DND-41 (cell line): ENCODE data around the gene TMEM14A.

Source experiments
- ATAC-seq: fragments of 200-7000 bp; cut with Tn5 transposase; 3 replicates; pipeline ENCODE4 v1.9.1; 2021; ENCODE audit warnings: low read depth; ENCODE audit not compliant: insufficient read depth
- DNase-seq: peaks from one replicate; pipeline ENCODE4 v3.0.0-alpha.2; 2020
- H2AFZ ChIP-seq: 2 replicates; pipeline ENCODE4 v1.6.0; 2012; ENCODE audit warnings: low read depth, low read length
- H3K27ac ChIP-seq: 2 replicates; pipeline ENCODE4 v1.5.1; 2012; ENCODE audit warnings: low read length, inconsistent platforms
- H3K27me3 ChIP-seq: fragments of 200-600 bp; sonication (generic); 2 replicates; pipeline ENCODE4 v1.6.0; 2012; ENCODE audit warnings: low read length, mild to moderate bottlenecking, inconsistent platforms; ENCODE audit not compliant: insufficient read depth, poor library complexity
- H3K36me3 ChIP-seq: 2 replicates; pipeline ENCODE4 v1.5.1; 2012; ENCODE audit warnings: low read length, inconsistent platforms; ENCODE audit not compliant: insufficient read depth
- H3K4me1 ChIP-seq: 2 replicates; pipeline ENCODE4 v1.5.1; 2012; ENCODE audit warnings: mild to moderate bottlenecking, low read length; ENCODE audit not compliant: insufficient read depth
- H3K4me2 ChIP-seq: 2 replicates; pipeline ENCODE4 v1.6.0; 2012; ENCODE audit warnings: mild to moderate bottlenecking, moderate library complexity, low read length, inconsistent platforms; ENCODE audit not compliant: insufficient read depth
- H3K4me3 ChIP-seq, 2 experiments: fragments of 200-600 bp in 1 of 2; shearing (Covaris generic) in 1 of 2; 2 replicates each; pipeline ENCODE4 v1.5.1; 2012 to 2016; ENCODE audit warnings: inconsistent platforms in 2 of 2, low read length in 2 of 2, mild to moderate bottlenecking in 2 of 2, low read depth in 1 of 2, moderate library complexity in 1 of 2
- H3K79me2 ChIP-seq: 2 replicates; pipeline ENCODE4 v1.6.0; 2012; ENCODE audit warnings: low read length, inconsistent platforms; ENCODE audit not compliant: insufficient read depth
- H3K9ac ChIP-seq: 2 replicates; pipeline ENCODE4 v1.6.0; 2012; ENCODE audit warnings: low read depth, mild to moderate bottlenecking, inconsistent platforms, low read length, moderate library complexity
- H3K9me3 ChIP-seq: 2 replicates; pipeline ENCODE4 v1.5.1; 2012; ENCODE audit warnings: low read length, moderate library complexity, mild to moderate bottlenecking, inconsistent platforms; ENCODE audit not compliant: insufficient read depth, severe bottlenecking
- H4K20me1 ChIP-seq: 2 replicates; pipeline ENCODE4 v1.6.0; 2012; ENCODE audit warnings: low read length; ENCODE audit not compliant: insufficient read depth
- EZH2 ChIP-seq: IDR thresholded peaks from 3 replicates; pipeline ENCODE4 v1.6.1; 2012; ENCODE audit warnings: borderline replicate concordance, low read depth, mild to moderate bottlenecking, moderate library complexity, low read length, inconsistent platforms; ENCODE audit not compliant: severe bottlenecking
- TF ChIP-seq, protein P1 (sequence below): IDR thresholded peaks from 2 replicates; pipeline ENCODE4 v1.5.1; 2012; ENCODE audit warnings: borderline replicate concordance, low read length, moderate library complexity, mild to moderate bottlenecking; ENCODE audit not compliant: poor library complexity, severe bottlenecking; ENCODE audit errors: extremely low read depth

Gene TMEM14A

DNA sequence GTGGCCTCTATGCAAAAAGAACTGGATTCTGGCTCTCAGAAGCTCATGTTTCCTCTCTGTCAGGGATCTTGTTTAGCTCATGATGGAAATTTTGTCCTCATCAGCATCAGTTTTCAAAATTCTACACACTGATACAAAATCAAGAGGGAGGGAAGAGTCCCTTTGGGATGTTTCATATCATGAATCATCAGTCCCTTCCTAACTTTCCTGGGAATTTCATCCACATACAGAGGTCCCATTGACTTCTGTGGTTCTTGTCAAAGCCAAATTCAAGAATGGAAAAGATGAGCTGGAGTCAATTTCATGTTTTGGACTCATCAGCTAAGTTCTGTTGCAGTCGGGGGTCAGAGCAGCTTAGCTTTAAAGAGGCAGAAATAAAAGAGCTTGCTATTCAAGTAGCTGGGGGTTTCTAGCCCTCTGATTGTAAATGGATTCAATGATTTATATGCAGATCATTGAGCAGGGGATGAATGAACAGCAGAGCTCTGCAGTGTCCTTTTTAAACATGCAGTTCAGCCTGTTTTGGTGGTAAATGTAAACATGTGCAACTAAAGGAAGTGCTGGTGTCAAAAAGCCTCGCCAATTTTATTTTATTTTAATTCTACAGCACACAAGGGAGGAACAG is 21.3 kb upstream of the TMEM14A start:
- Histone ChIP-seq H2AFZ (no peak overlapping the region), H4K20me1 (no peaks in the 10 kb centered on the region), H3K79me2 (no peaks in the 10 kb centered on the region), H3K27me3 (no peaks in the 10 kb centered on the region), H3K36me3 (no peaks in the 10 kb centered on the region), H3K4me1 (no peaks in the 10 kb centered on the region), H3K9ac (no peak overlapping the region), H3K4me3 (no peak overlapping the region), H3K27ac (no peak overlapping the region), H3K4me2 (no peak overlapping the region), H3K9me3 (no peaks in the 10 kb centered on the region)
- TF ChIP-seq, protein P1, sequence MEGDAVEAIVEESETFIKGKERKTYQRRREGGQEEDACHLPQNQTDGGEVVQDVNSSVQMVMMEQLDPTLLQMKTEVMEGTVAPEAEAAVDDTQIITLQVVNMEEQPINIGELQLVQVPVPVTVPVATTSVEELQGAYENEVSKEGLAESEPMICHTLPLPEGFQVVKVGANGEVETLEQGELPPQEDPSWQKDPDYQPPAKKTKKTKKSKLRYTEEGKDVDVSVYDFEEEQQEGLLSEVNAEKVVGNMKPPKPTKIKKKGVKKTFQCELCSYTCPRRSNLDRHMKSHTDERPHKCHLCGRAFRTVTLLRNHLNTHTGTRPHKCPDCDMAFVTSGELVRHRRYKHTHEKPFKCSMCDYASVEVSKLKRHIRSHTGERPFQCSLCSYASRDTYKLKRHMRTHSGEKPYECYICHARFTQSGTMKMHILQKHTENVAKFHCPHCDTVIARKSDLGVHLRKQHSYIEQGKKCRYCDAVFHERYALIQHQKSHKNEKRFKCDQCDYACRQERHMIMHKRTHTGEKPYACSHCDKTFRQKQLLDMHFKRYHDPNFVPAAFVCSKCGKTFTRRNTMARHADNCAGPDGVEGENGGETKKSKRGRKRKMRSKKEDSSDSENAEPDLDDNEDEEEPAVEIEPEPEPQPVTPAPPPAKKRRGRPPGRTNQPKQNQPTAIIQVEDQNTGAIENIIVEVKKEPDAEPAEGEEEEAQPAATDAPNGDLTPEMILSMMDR, result no peak
- TF ChIP-seq EZH2, result no peak
- DNase-seq, result no peak
- ATAC-seq, result no peak

DNA sequence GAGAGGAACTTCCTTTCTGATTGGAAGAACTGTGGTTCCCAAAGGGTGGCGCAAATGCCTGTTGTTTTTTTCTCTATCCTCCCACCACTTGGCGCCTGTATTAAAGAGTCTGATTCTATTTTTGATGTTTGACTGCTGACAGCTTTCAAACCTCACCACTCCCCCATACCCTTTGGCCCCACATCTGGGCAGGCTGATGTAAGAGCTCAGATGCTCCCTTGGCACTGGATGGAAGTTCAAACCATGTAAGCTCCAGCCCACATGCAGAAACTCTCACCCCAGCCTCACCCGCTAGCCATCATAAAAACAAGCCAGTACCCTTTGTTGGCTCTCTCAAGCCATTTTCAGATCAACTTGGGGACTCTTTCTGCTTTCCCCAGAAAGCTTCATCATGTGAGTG is 20.0 kb upstream of the TMEM14A start:
- H3K36me3 ChIP-seq, result no peaks in the 10 kb centered on the region
- no peak overlapping the region for H3K4me2 ChIP-seq
- H3K9me3 ChIP-seq, result no peaks in the 10 kb centered on the region
- H3K27ac ChIP-seq, result no peak overlapping the region
- H3K79me2 ChIP-seq, result no peaks in the 10 kb centered on the region
- H3K9ac ChIP-seq, result no peak overlapping the region
- DNase-seq (no peak), ATAC-seq (no peak)
- no peak overlapping the region for H2AFZ ChIP-seq
- H3K27me3 ChIP-seq, result no peaks in the 10 kb centered on the region
- no peaks in the 10 kb centered on the region for H4K20me1 ChIP-seq
- TF ChIP-seq, protein P1, result no peak
- no peak for TF ChIP-seq EZH2
- no peaks in the 10 kb centered on the region for H3K4me1 ChIP-seq
- H3K4me3 ChIP-seq, result no peak overlapping the region

DNA sequence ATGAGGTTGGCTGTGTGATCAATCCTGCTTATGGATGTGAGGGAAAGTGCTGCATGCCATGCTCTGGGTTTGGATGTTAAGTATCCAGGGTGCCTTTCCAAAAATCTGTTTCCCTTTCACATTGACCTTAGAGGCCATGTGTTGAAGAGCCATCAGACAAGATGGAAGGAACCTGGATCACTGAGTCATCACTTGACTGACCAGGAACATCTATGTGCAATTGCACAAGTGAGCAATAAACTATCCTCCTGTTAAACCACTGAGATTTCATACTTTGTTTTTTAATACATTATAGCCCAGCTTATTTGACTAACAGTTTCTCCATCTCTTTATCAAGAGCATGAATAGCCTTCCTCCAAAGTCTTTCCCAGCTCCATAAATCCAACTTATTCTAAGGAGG is 17.8 kb upstream of the TMEM14A start:
- DNase-seq (no peak), ATAC-seq (no peak)
- Histone ChIP-seq H3K9ac (no peak overlapping the region), H3K27ac (no peak overlapping the region), H3K9me3 (no peaks in the 10 kb centered on the region), H3K36me3 (no peaks in the 10 kb centered on the region), H3K4me2 (no peak overlapping the region), H3K4me1 (no peaks in the 10 kb centered on the region), H4K20me1 (no peaks in the 10 kb centered on the region), H3K4me3 (no peak overlapping the region), H2AFZ (no peak overlapping the region), H3K27me3 (no peaks in the 10 kb centered on the region), H3K79me2 (no peaks in the 10 kb centered on the region)
- TF ChIP-seq, protein P1, result no peak
- no peak for TF ChIP-seq EZH2

DNA sequence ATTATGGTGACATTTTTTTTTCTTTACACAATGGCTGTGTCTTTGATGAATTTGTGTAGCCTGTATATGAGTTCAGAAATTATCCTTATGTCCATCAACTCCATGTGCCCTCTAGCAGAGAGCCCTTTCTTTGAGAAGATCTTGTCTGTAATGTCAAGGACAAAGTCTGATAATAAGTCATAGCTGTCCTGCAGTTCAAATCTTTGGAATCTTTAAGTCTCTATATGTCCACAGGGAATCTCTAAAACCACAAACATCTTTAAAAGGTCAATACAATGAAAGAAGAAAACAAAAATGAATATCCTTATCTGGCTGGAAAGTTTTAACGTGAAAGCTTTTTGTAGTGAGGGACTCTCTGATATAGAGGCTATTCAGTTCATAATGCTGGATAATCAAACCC is 16.9 kb upstream of the TMEM14A start:
- ATAC-seq, result no peak
- H3K4me1 ChIP-seq, result no peaks in the 10 kb centered on the region
- no peaks in the 10 kb centered on the region for H3K9me3 ChIP-seq
- no peaks in the 10 kb centered on the region for H3K79me2 ChIP-seq
- no peaks in the 10 kb centered on the region for H4K20me1 ChIP-seq
- no peak overlapping the region for H3K4me2 ChIP-seq
- TF ChIP-seq, protein P1, result no peak
- no peak for TF ChIP-seq EZH2
- H3K9ac ChIP-seq, result no peak overlapping the region
- no peak overlapping the region for H2AFZ ChIP-seq
- H3K4me3 ChIP-seq, result no peak overlapping the region
- no peak overlapping the region for H3K27ac ChIP-seq
- no peak for DNase-seq
- no peaks in the 10 kb centered on the region for H3K27me3 ChIP-seq
- no peaks in the 10 kb centered on the region for H3K36me3 ChIP-seq
